HCT116 (cell line): ENCODE data around the gene NSRP1. TPM values are rescaled to one million over a fixed set of nuclear protein-coding genes. Genes with fewer than 3 reads are reported as not detected.

ENCODE experiments used
- ATAC-seq: fragments of 200-7000 bp; cut with Tn5 transposase; 2 replicates; pipeline ENCODE4 v1.9.1; 2020; ENCODE audit warnings: mild to moderate bottlenecking, moderate library complexity
- BruUV-seq: library from RNA; stranded (reverse); fragments of 400-500 nt; replicated peaks from 2 replicates; lab custom pipeline; 2021; lab: Mats Ljungman, UMichigan
- CTCF ChIA-PET: fragments of 300-600 bp; sonication (Branson Sonifier 250); formaldehyde crosslinking; loops from one replicate; lab custom pipeline; 2021; ENCODE audit warnings: antibody characterized with exemption; lab: Charles Lee
- POLR2A ChIA-PET: fragments of 300-600, 350-600 bp; sonication (Branson Sonifier 250); formaldehyde crosslinking; loops from one replicate; lab custom pipeline; 2021; ENCODE audit warnings: antibody characterized with exemption; lab: Charles Lee
- RAD21 ChIA-PET, 2 experiments: fragments of 300-600 bp; sonication (Branson Sonifier 250); formaldehyde crosslinking; loops; one replicate each; lab custom pipeline; 2023; ENCODE audit warnings: low total read pairs in 2 of 2; ENCODE audit not compliant: uncharacterized antibody in 2 of 2, unreplicated experiment in 2 of 2, low non-redundant PET in 1 of 2; lab: Charles Lee
- DNase-seq: peaks from one replicate; pipeline ENCODE4 v3.0.0-alpha.2; 2010; ENCODE audit warnings: low read depth, low spot score
- H2AFZ ChIP-seq: fragments of 200-600 bp; shearing (Covaris generic), sonication (generic); 2 replicates; pipeline ENCODE4 v1.6.1; 2017; ENCODE audit warnings: low read depth, mixed run types, mixed read lengths, antibody characterized with exemption, low read length; ENCODE audit not compliant: poor library complexity, severe bottlenecking
- H3K27ac ChIP-seq: 2 replicates; pipeline ENCODE4 v1.5.1; 2012; ENCODE audit warnings: low read depth, low read length
- H3K27me3 ChIP-seq: fragments of 200-600 bp; sonication (generic); 2 replicates; pipeline ENCODE4 v1.6.1; 2016; ENCODE audit warnings: mixed run types, low read length, mixed read lengths; ENCODE audit not compliant: insufficient read depth
- H3K36me3 ChIP-seq, 2 experiments: fragments of 200-500 bp in 1 of 2; fragments of 200-600 bp in 1 of 2; sonication (Bioruptor generic) in 1 of 2; sonication (generic) in 1 of 2; 2 replicates each; pipeline versions ENCODE4 v1.5.1 to v1.6.1; 2014 to 2016; ENCODE audit warnings: low read length in 2 of 2, inconsistent platforms in 1 of 2, mixed read lengths in 1 of 2, mixed run types in 1 of 2; ENCODE audit not compliant: insufficient read depth in 2 of 2, control insufficient read depth in 1 of 2
- H3K4me1 ChIP-seq, 2 experiments: fragments of 200-600 bp in 1 of 2; sonication (generic) in 1 of 2; 2 replicates each; pipeline versions ENCODE4 v1.5.1 to v1.6.1; 2012 to 2017; ENCODE audit warnings: low read length in 2 of 2, inconsistent platforms in 1 of 2, mild to moderate bottlenecking in 1 of 2, mixed read lengths in 1 of 2, mixed run types in 1 of 2, moderate library complexity in 1 of 2; ENCODE audit not compliant: insufficient read depth in 2 of 2, control insufficient read depth in 1 of 2
- H3K4me2 ChIP-seq: fragments of 200-600 bp; sonication (generic); 2 replicates; pipeline ENCODE4 v1.6.1; 2017; ENCODE audit warnings: mixed run types, low read length, mixed read lengths
- H3K4me3 ChIP-seq, 2 experiments: fragments of 200-600 bp in 1 of 2; sonication (generic) in 1 of 2; replicated peaks in 1 of 2; 2 replicates each; pipeline ENCODE4 v1.5.1; 2011 to 2016; ENCODE audit warnings: low read length in 2 of 2, control low read depth in 1 of 2, low read depth in 1 of 2, mild to moderate bottlenecking in 1 of 2, mixed read lengths in 1 of 2, mixed run types in 1 of 2
- H3K79me2 ChIP-seq: fragments of 200-600 bp; sonication (generic); 2 replicates; pipeline ENCODE4 v1.6.1; 2017; ENCODE audit warnings: mild to moderate bottlenecking, mixed run types, low read length, moderate library complexity, mixed read lengths; ENCODE audit not compliant: insufficient read depth
- H3K9ac ChIP-seq: fragments of 200-600 bp; sonication (generic); 2 replicates; pipeline ENCODE4 v1.6.1; 2016; ENCODE audit warnings: low read length, mixed read lengths
- H3K9me2 ChIP-seq: fragments of 200-600 bp; sonication (generic), shearing (Covaris generic); 2 replicates; pipeline ENCODE4 v1.6.1; 2017; ENCODE audit warnings: mixed run types, mild to moderate bottlenecking, moderate library complexity; ENCODE audit not compliant: insufficient read depth
- H3K9me3 ChIP-seq, 2 experiments: fragments of 200-500 bp in 1 of 2; fragments of 200-600 bp in 1 of 2; sonication (Bioruptor generic) in 1 of 2; sonication (generic) in 1 of 2; 2 replicates each; pipeline ENCODE4 v1.6.1; 2014 to 2017; ENCODE audit warnings: low read length in 2 of 2, mixed read lengths in 2 of 2, inconsistent platforms in 1 of 2, low read depth in 1 of 2, mild to moderate bottlenecking in 1 of 2, mixed run types in 1 of 2, moderate library complexity in 1 of 2; ENCODE audit not compliant: control insufficient read depth in 1 of 2, insufficient read depth in 1 of 2
- H4K20me1 ChIP-seq: fragments of 200-600 bp; sonication (generic), shearing (Covaris generic); 2 replicates; pipeline ENCODE4 v1.6.1; 2017; ENCODE audit warnings: mixed run types, mild to moderate bottlenecking, moderate library complexity; ENCODE audit not compliant: insufficient read depth
- CBX3 ChIP-seq: IDR thresholded peaks from 2 replicates; pipeline ENCODE4 v1.6.1; 2012; ENCODE audit warnings: low read depth
- EGR1 ChIP-seq: IDR thresholded peaks from 2 replicates; pipeline ENCODE4 v1.6.1; 2012; ENCODE audit warnings: low read depth
- ELF1 ChIP-seq: IDR thresholded peaks from 2 replicates; pipeline ENCODE4 v1.6.1; 2012; ENCODE audit warnings: low read depth, borderline replicate concordance
- EZH2 ChIP-seq: fragments of 200-600 bp; sonication (generic); IDR thresholded peaks from 2 replicates; pipeline ENCODE4 v1.6.1; 2017; ENCODE audit warnings: antibody characterized with exemption, mixed run types
- EZH2phosphoT487 ChIP-seq: fragments of 200-600 bp; IDR thresholded peaks from 2 replicates; pipeline ENCODE4 v1.6.1; 2018; ENCODE audit warnings: antibody characterized with exemption, borderline replicate concordance
- FOSL1 ChIP-seq: IDR thresholded peaks from 2 replicates; pipeline ENCODE4 v1.6.1; 2012; ENCODE audit warnings: low read depth
- MAX ChIP-seq: IDR thresholded peaks from 2 replicates; pipeline ENCODE4 v1.6.1; 2012
- POLR2AphosphoS5 ChIP-seq: IDR thresholded peaks from 2 replicates; pipeline ENCODE4 v1.6.1; 2011; ENCODE audit warnings: mild to moderate bottlenecking, low read depth, low read length, moderate library complexity
- SIN3A ChIP-seq: IDR thresholded peaks from 2 replicates; pipeline ENCODE4 v1.6.1; 2012; ENCODE audit warnings: low read depth
- SP1 ChIP-seq: IDR thresholded peaks from 2 replicates; pipeline ENCODE4 v1.6.1; 2012; ENCODE audit warnings: low read depth
- TCF7L2 ChIP-seq: IDR thresholded peaks from 2 replicates; pipeline ENCODE4 v1.7.0; 2011; ENCODE audit warnings: borderline replicate concordance, inconsistent platforms; ENCODE audit not compliant: insufficient read depth, insufficient read length; ENCODE audit errors: extremely low read depth
- YY1 ChIP-seq: IDR thresholded peaks from 2 replicates; pipeline ENCODE4 v1.6.1; 2011; ENCODE audit warnings: low read length, low read depth, moderate library complexity, mild to moderate bottlenecking; ENCODE audit not compliant: insufficient replicate concordance; ENCODE audit errors: extremely low read depth
- ZBTB33 ChIP-seq: IDR thresholded peaks from 2 replicates; pipeline ENCODE4 v1.6.1; 2011; ENCODE audit warnings: mild to moderate bottlenecking, low read length, moderate library complexity; ENCODE audit not compliant: insufficient replicate concordance; ENCODE audit errors: extremely low read depth
- ZFX ChIP-seq: fragments of 450-650 bp; IDR thresholded peaks from 2 replicates; pipeline ENCODE4 v1.6.1; 2017
- ZNF274 ChIP-seq: fragments of 200-500 bp; sonication (Bioruptor generic); IDR thresholded peaks from 2 replicates; pipeline ENCODE4 v1.6.1; 2014; ENCODE audit warnings: mild to moderate bottlenecking, low read depth, low read length, inconsistent platforms
- intact Hi-C: fragments of 100-400 bp; cut with micrococcal nuclease; formaldehyde crosslinking; loops from 2 replicates; pipeline ENCODE4 v1.10.0; 2022
- total RNA-seq: library from RNA; stranded (reverse); gene quantifications from one replicate; pipeline ENCODE4 v1.2.1, GENCODE V29; 2021; ENCODE audit not compliant: unreplicated experiment
- TF ChIP-seq, protein P1 (sequence below): IDR thresholded peaks from 2 replicates; pipeline ENCODE4 v1.6.1; 2012; ENCODE audit warnings: low read depth

The NSRP1 gene
- total RNA-seq, 1 experiment from 2014 or later = 24.9 TPM

GRCh38 chr17:30103921-30104320, 12.7 kb upstream of the NSRP1 start:
- no TSS peak for BruUV-seq
- POLR2A ChIA-PET = interaction anchor here (1.1 to 2.3 kb wide), 4 partner anchors 11 to 235 kb away, joined by 3 to 10 read pairs (median 5); no protein-coding TSS in a partner anchor
- CTCF ChIA-PET = interaction anchor here (1.0 to 4.0 kb wide), 22 partner anchors 8 to 570 kb away, joined by 3 to 67 read pairs (median 8); partner anchors contain the start of genes GOSR1, SLC6A4 and TMIGD1
- Histone ChIP-seq H3K27me3 (no peaks in the 10 kb centered on the region), H2AFZ (no peak overlapping the region), H3K4me2 (peak overlapping the region; percentile 86; the same call in 1 of the 2 replicates), H3K79me2 (no peaks in the 10 kb centered on the region), H3K4me1 (peaks cover 3 to 7% of the 10 kb centered on the region in 2 experiments; a peak in 2 of 4 replicates), H3K9me3 (no peaks in the 10 kb centered on the region), H4K20me1 (no peaks in the 10 kb centered on the region), H3K9ac (no peak overlapping the region), H3K4me3 (no peak overlapping the region), H3K9me2 (no peaks in the 10 kb centered on the region; the same call in 1 of the 2 replicates), H3K27ac (no peak overlapping the region), H3K36me3 (no peaks in the 10 kb centered on the region)
- intact Hi-C loops = loop anchor here (1.0 to 10.0 kb wide), 5 partner anchors 132 to 611 kb away; no protein-coding TSS in a partner anchor
- ATAC-seq (no peak), DNase-seq (no peak)
- RAD21 ChIA-PET = interaction anchor here (1.3 to 1.8 kb wide), 4 partner anchors 21 to 235 kb away, joined by 4 to 16 read pairs (median 10); no protein-coding TSS in a partner anchor
- TF ChIP-seq EGR1 (no peak), ZNF274 (no peak), EZH2phosphoT487 (no peak), TCF7L2 (no peak), YY1 (no peak), ZBTB33 (no peak), ELF1 (no peak), EZH2 (no peak), CBX3 (no peak), ZFX (no peak), MAX (no peak), SIN3A (no peak), POLR2AphosphoS5 (no peak), SP1 (no peak), FOSL1 (no peak)
- TF ChIP-seq, protein P1, sequence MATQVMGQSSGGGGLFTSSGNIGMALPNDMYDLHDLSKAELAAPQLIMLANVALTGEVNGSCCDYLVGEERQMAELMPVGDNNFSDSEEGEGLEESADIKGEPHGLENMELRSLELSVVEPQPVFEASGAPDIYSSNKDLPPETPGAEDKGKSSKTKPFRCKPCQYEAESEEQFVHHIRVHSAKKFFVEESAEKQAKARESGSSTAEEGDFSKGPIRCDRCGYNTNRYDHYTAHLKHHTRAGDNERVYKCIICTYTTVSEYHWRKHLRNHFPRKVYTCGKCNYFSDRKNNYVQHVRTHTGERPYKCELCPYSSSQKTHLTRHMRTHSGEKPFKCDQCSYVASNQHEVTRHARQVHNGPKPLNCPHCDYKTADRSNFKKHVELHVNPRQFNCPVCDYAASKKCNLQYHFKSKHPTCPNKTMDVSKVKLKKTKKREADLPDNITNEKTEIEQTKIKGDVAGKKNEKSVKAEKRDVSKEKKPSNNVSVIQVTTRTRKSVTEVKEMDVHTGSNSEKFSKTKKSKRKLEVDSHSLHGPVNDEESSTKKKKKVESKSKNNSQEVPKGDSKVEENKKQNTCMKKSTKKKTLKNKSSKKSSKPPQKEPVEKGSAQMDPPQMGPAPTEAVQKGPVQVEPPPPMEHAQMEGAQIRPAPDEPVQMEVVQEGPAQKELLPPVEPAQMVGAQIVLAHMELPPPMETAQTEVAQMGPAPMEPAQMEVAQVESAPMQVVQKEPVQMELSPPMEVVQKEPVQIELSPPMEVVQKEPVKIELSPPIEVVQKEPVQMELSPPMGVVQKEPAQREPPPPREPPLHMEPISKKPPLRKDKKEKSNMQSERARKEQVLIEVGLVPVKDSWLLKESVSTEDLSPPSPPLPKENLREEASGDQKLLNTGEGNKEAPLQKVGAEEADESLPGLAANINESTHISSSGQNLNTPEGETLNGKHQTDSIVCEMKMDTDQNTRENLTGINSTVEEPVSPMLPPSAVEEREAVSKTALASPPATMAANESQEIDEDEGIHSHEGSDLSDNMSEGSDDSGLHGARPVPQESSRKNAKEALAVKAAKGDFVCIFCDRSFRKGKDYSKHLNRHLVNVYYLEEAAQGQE = no peak
